Measurements from ENCODE around the gene BCAN. TPM values are rescaled to one million over a fixed set of nuclear protein-coding genes. Genes with fewer than 3 reads are reported as not detected.

Gene BCAN
- total RNA-seq, 5 donors from 2014 or later (not counting 1 experiment from before 2014, with no cell fraction given) = not detected

- H3K36me3 Mint-ChIP-seq = no peaks in the 10 kb centered on the region
Observed at GRCh38 chr1:156673387-156674121, 31.6 kb downstream of the BCAN start.

GRCh38 chr1:156675210-156676113 is 33.5 kb downstream of the BCAN start:
- Mint-ChIP-seq H3K36me3 (no peaks in the 10 kb centered on the region), H3K27ac (no peak overlapping the region), H3K9me3 (no peaks in the 10 kb centered on the region), H3K27me3 (peaks cover 48 to 75% of the 10 kb centered on the region in 2 donors), H3K4me1 (peaks cover 13 to 18% (median 14%) of the 10 kb centered on the region in 3 donors), H3K4me3 (no peak overlapping the region)
- ATAC-seq (replicated peaks in 1 of 4) (no peak), DNase-seq (no peak)
- 83% methylated on average over 9 of the region's 18 CpGs for WGBS (ENCODE audit: insufficient coverage)
- no peaks in the 10 kb centered on the region for H3K36me3 ChIP-seq (ENCODE audit: control insufficient read depth in 2 of 2, extremely low read depth in 1 of 2, insufficient read depth in 1 of 2, low read length in 1 of 2)
- H3K27ac ChIP-seq (ENCODE audit: low read length) = no peak overlapping the region
- peaks cover 0 to 17% of the 10 kb centered on the region in 2 experiments for H3K4me1 ChIP-seq (ENCODE audit: control insufficient read depth in 1 of 2, extremely low read depth in 1 of 2, insufficient read depth in 2 of 2, low read length in 2 of 2)
- no peak overlapping the region for H3K4me3 ChIP-seq (ENCODE audit: control insufficient read depth in 1 of 2, extremely low read depth in 1 of 2, low read length in 1 of 2)
- ChIA-PET POLR2A (no interaction called here), CTCF (interaction anchor here in 1 of 2 donors (0.5 kb wide), 1 partner anchor 58 kb away, joined by 3 read pairs; no protein-coding TSS in a partner anchor)
- peaks cover 12 to 74% of the 10 kb centered on the region in 2 experiments for H3K27me3 ChIP-seq (replicated peaks in 1 of 2; ENCODE audit: control insufficient read depth in 2 of 2, extremely low read depth in 1 of 2, insufficient read depth in 2 of 2, low read length in 1 of 2)
- no peaks in the 10 kb centered on the region for H3K9me3 ChIP-seq

More at GRCh38 chr1:156673387-156674121, 31.6 kb downstream of the BCAN start:
- Mint-ChIP-seq H3K27ac (no peak overlapping the region), H3K4me1 (peaks cover 13 to 16% (median 14%) of the 10 kb centered on the region in 3 donors), H3K4me3 (no peak overlapping the region), H3K9me3 (no peaks in the 10 kb centered on the region), H3K27me3 (peaks cover 36 to 57% of the 10 kb centered on the region in 2 donors)
- Histone ChIP-seq H3K4me3 (ENCODE audit: control insufficient read depth in 1 of 2, extremely low read depth in 1 of 2, low read length in 1 of 2) (no peak overlapping the region), H3K4me1 (ENCODE audit: control insufficient read depth in 1 of 2, extremely low read depth in 1 of 2, insufficient read depth in 2 of 2, low read length in 2 of 2) (peaks cover 0 to 17% of the 10 kb centered on the region in 2 experiments), H3K27ac (ENCODE audit: low read length) (no peak overlapping the region), H3K27me3 (replicated peaks in 1 of 2; ENCODE audit: control insufficient read depth in 2 of 2, extremely low read depth in 1 of 2, insufficient read depth in 2 of 2, low read length in 1 of 2) (peaks cover 5 to 70% of the 10 kb centered on the region in 2 experiments), H3K9me3 (no peaks in the 10 kb centered on the region), H3K36me3 (ENCODE audit: control insufficient read depth in 2 of 2, extremely low read depth in 1 of 2, insufficient read depth in 1 of 2, low read length in 1 of 2) (no peaks in the 10 kb centered on the region)
- ChIA-PET POLR2A (no interaction called here), CTCF (no interaction called here)
- no peak for DNase-seq
- 43% methylated on average over 1 of the region's 8 CpGs for WGBS (ENCODE audit: insufficient coverage)
- ATAC-seq (replicated peaks in 1 of 4) = no peak

GRCh38 chr1:156676114-156676819 is 34.4 kb downstream of the BCAN start:
- H3K36me3 ChIP-seq (ENCODE audit: control insufficient read depth in 2 of 2, extremely low read depth in 1 of 2, insufficient read depth in 1 of 2, low read length in 1 of 2) = no peaks in the 10 kb centered on the region
- 27% methylated on average over 49 of the region's 49 CpGs for WGBS (ENCODE audit: insufficient coverage)
- H3K27me3 ChIP-seq (replicated peaks in 1 of 2; ENCODE audit: control insufficient read depth in 2 of 2, extremely low read depth in 1 of 2, insufficient read depth in 2 of 2, low read length in 1 of 2) = peaks cover 12 to 75% of the 10 kb centered on the region in 2 experiments
- Mint-ChIP-seq H3K4me3 (no peak overlapping the region), H3K27me3 (peaks cover 48 to 79% of the 10 kb centered on the region in 2 donors), H3K4me1 (peaks cover 13 to 18% (median 14%) of the 10 kb centered on the region in 3 donors), H3K9me3 (no peaks in the 10 kb centered on the region), H3K36me3 (no peaks in the 10 kb centered on the region), H3K27ac (no peak overlapping the region)
- CTCF ChIA-PET = interaction anchor here (0.5 to 1.7 kb wide), 7 partner anchors 13 to 185 kb away, joined by 3 to 6 read pairs (median 4); no protein-coding TSS in a partner anchor
- DNase-seq (no peak), ATAC-seq (replicated peaks in 1 of 4) (no peak)
- peaks cover 0 to 17% of the 10 kb centered on the region in 2 experiments for H3K4me1 ChIP-seq (ENCODE audit: control insufficient read depth in 1 of 2, extremely low read depth in 1 of 2, insufficient read depth in 2 of 2, low read length in 2 of 2)
- H3K9me3 ChIP-seq = no peaks in the 10 kb centered on the region
- POLR2A ChIA-PET = no interaction called here
- H3K27ac ChIP-seq (ENCODE audit: low read length) = no peak overlapping the region
- no peak overlapping the region for H3K4me3 ChIP-seq (ENCODE audit: control insufficient read depth in 1 of 2, extremely low read depth in 1 of 2, low read length in 1 of 2)

- H3K4me3 Mint-ChIP-seq = peak within 1 kb of the TSS in 2 of 3 donors; percentile 36 to 43
- peaks cover 13 to 18% (median 14%) of the 10 kb centered on the region in 3 donors for H3K4me1 Mint-ChIP-seq
- H3K27me3 Mint-ChIP-seq = peaks cover 52 to 85% of the 10 kb centered on the region in 2 donors
- no peak for ATAC-seq (replicated peaks in 1 of 4)
- no peaks in the 10 kb centered on the region for H3K9me3 ChIP-seq
- H3K4me3 ChIP-seq (ENCODE audit: control insufficient read depth in 1 of 2, extremely low read depth in 1 of 2, low read length in 1 of 2) = peak within 1 kb of the TSS in 1 of 2 donors; percentile 3
- H3K9me3 Mint-ChIP-seq = no peaks in the 10 kb centered on the region
- H3K27ac ChIP-seq (ENCODE audit: low read length) = no peak within 1 kb of the TSS
- CTCF ChIA-PET = interaction anchor here (0.5 to 1.7 kb wide), 12 partner anchors 10 to 259 kb away, joined by 3 to 6 read pairs (median 4); partner anchors contain the start of genes ISG20L2 (in 1 of the 2) and METTL25B (in 1 of the 2)
- POLR2A ChIA-PET = no interaction called here
- DNase-seq = no peak
- peaks cover 9 to 82% of the 10 kb centered on the region in 2 experiments for H3K27me3 ChIP-seq (replicated peaks in 1 of 2; ENCODE audit: control insufficient read depth in 2 of 2, extremely low read depth in 1 of 2, insufficient read depth in 2 of 2, low read length in 1 of 2)
- no peaks in the 10 kb centered on the region for H3K36me3 ChIP-seq (ENCODE audit: control insufficient read depth in 2 of 2, extremely low read depth in 1 of 2, insufficient read depth in 1 of 2, low read length in 1 of 2)
- peaks cover 0 to 17% of the 10 kb centered on the region in 2 experiments for H3K4me1 ChIP-seq (ENCODE audit: control insufficient read depth in 1 of 2, extremely low read depth in 1 of 2, insufficient read depth in 2 of 2, low read length in 2 of 2)
- 5% methylated on average over 56 of the region's 70 CpGs for whole genome bisulfite sequencing (ENCODE audit: insufficient coverage)
- H3K36me3 Mint-ChIP-seq = no peaks in the 10 kb centered on the region
- H3K27ac Mint-ChIP-seq = peak within 1 kb of the TSS in 1 of 2 donors; percentile 0
Observed at GRCh38 chr1:156676820-156677615, 35.1 kb downstream of the BCAN start, which contains the start of gene NES. Gene NES, minus strand, starts transcription at chr1:156677407. Its CDS starts 143 bp downstream, at chr1:156677264.

- Mint-ChIP-seq H3K27ac (peak overlapping the region in 1 of 2 donors; percentile 0), H3K36me3 (no peaks in the 10 kb centered on the region), H3K27me3 (peaks cover 53 to 81% of the 10 kb centered on the region in 2 donors), H3K4me1 (peaks cover 13 to 18% (median 14%) of the 10 kb centered on the region in 3 donors), H3K9me3 (no peaks in the 10 kb centered on the region), H3K4me3 (peak overlapping the region in 2 of 3 donors; percentile 36 to 43)
- POLR2A ChIA-PET = interaction anchor here in 1 of 2 donors (0.5 kb wide), 1 partner anchor 16 kb away, joined by 5 read pairs; no protein-coding TSS in a partner anchor
- ATAC-seq (replicated peaks in 1 of 4) = peak in 2 of 4 experiments; percentile 57 to 59
- Histone ChIP-seq H3K36me3 (ENCODE audit: control insufficient read depth in 2 of 2, extremely low read depth in 1 of 2, insufficient read depth in 1 of 2, low read length in 1 of 2) (no peaks in the 10 kb centered on the region), H3K27ac (ENCODE audit: low read length) (no peak overlapping the region), H3K4me1 (ENCODE audit: control insufficient read depth in 1 of 2, extremely low read depth in 1 of 2, insufficient read depth in 2 of 2, low read length in 2 of 2) (peaks cover 0 to 17% of the 10 kb centered on the region in 2 experiments), H3K4me3 (ENCODE audit: control insufficient read depth in 1 of 2, extremely low read depth in 1 of 2, low read length in 1 of 2) (peak overlapping the region in 1 of 2 donors; percentile 3), H3K9me3 (no peaks in the 10 kb centered on the region), H3K27me3 (replicated peaks in 1 of 2; ENCODE audit: control insufficient read depth in 2 of 2, extremely low read depth in 1 of 2, insufficient read depth in 2 of 2, low read length in 1 of 2) (peaks cover 9 to 86% of the 10 kb centered on the region in 2 experiments)
- DNase-seq = peak in 6 of 35 experiments; percentile 13 to 58 (median 20)
- 9% methylated on average over 11 of the region's 22 CpGs for WGBS (ENCODE audit: insufficient coverage)
- CTCF ChIA-PET = interaction anchor here (0.6 to 1.7 kb wide), 9 partner anchors 9 to 260 kb away, joined by 3 to 6 read pairs (median 4); partner anchors contain the start of genes ISG20L2 (in 1 of the 2) and METTL25B (in 1 of the 2)
Observed at GRCh38 chr1:156677616-156678596, 36.0 kb downstream of the BCAN start.

Data from T-cell (primary cell).